Spleen (tissue), 11 donors: ENCODE results near the gene ERC2. TPM values are rescaled to one million over a fixed set of nuclear protein-coding genes. Genes with fewer than 3 reads are reported as not detected.

Experiments
- DNase-seq: peaks from one replicate; pipeline ENCODE4 v3.0.0-alpha.2; 2020
- H3K27ac ChIP-seq, 8 donors: fragments of 200-600 bp; sonication (generic) in 7 of 8; 1 replicate in 4 of 8; 2 replicates in 4 of 8; pipeline versions ENCODE4 v1.5.0 to v1.8.0; 2016 to 2021; ENCODE audit warnings: inconsistent platforms in 4 of 8, mild to moderate bottlenecking in 4 of 8, moderate library complexity in 1 of 8
- H3K27me3 ChIP-seq, 7 donors: fragments of 200-600 bp; sonication (generic) in 6 of 7; replicated peaks in 1 of 7; 1 replicate in 4 of 7; 2 replicates in 3 of 7; pipeline versions ENCODE4 v1.5.0 to v1.8.0; 2016 to 2021; ENCODE audit warnings: inconsistent platforms in 3 of 7, mild to moderate bottlenecking in 1 of 7
- H3K36me3 ChIP-seq, 6 donors: fragments of 200-600 bp; sonication (generic) in 5 of 6; 1 replicate in 4 of 6; 2 replicates in 2 of 6; pipeline versions ENCODE4 v1.5.0 to v1.8.0; 2016 to 2021; ENCODE audit warnings: inconsistent platforms in 2 of 6
- H3K4me1 ChIP-seq, 6 donors: fragments of 200-600 bp; sonication (generic) in 5 of 6; 1 replicate in 3 of 6; 2 replicates in 3 of 6; pipeline versions ENCODE4 v1.5.0 to v1.8.0; 2016 to 2021; ENCODE audit warnings: inconsistent platforms in 3 of 6
- H3K4me3 ChIP-seq, 8 donors: fragments of 200-600 bp; sonication (generic) in 7 of 8; 1 replicate in 4 of 8; 2 replicates in 4 of 8; pipeline versions ENCODE4 v1.5.0 to v1.8.0; 2016 to 2021; ENCODE audit warnings: inconsistent platforms in 4 of 8, mild to moderate bottlenecking in 4 of 8, moderate library complexity in 2 of 8
- H3K9me3 ChIP-seq, 8 donors: fragments of 200-600 bp; sonication (generic) in 7 of 8; 1 replicate in 4 of 8; 2 replicates in 4 of 8; pipeline versions ENCODE4 v1.5.0 to v1.8.0; 2016 to 2021; ENCODE audit warnings: inconsistent platforms in 4 of 8
- CTCF ChIP-seq, 11 experiments: fragments of 200-600 bp in 7 of 11; fragments of 450-650 bp in 4 of 11; sonication (generic) in 4 of 11; IDR thresholded peaks in 8 of 11; conservative IDR thresholded peaks in 3 of 11; 1 replicate in 7 of 11; 2 replicates in 4 of 11; pipeline versions ENCODE4 v1.4.0 to v1.8.0; 2016 to 2021; ENCODE audit warnings: antibody characterized with exemption in 11 of 11, inconsistent platforms in 4 of 11, mild to moderate bottlenecking in 1 of 11
- POLR2A ChIP-seq, 3 donors: fragments of 450-650 bp; IDR thresholded peaks; one replicate each; pipeline ENCODE4 v1.5.1; 2017; ENCODE audit warnings: antibody characterized with exemption in 3 of 3, mild to moderate bottlenecking in 1 of 3
- POLR2AphosphoS5 ChIP-seq, 3 donors: sonication (generic); formaldehyde crosslinking; IDR thresholded peaks; one replicate each; pipeline ENCODE4 v1.5.1; 2017; ENCODE audit warnings: antibody characterized with exemption in 3 of 3
- WGBS, 5 donors: extraction: QIAGEN DNeasy Blood & Tissue Kit in 3 of 5; methylation state at CpG; one replicate each; pipeline versions ENCODE4 v1.1.5 to v1.1.7; 2013 to 2018; 5-methylcytosine and 5-hydroxymethylcytosine counted together
- intact Hi-C: fragments of 100-400 bp; cut with DNase I; formaldehyde crosslinking; loops from one replicate; pipeline ENCODE4 v1.15.0; 2023; ENCODE audit warnings: low total_unique reads
- polyA plus RNA-seq, 3 donors: library from polyadenylated mRNA; stranded (reverse); fragments of 200-250 nt; gene quantifications; one replicate each; pipeline ENCODE4 v1.2.1, GENCODE V29; 2013
- total RNA-seq, 7 donors: library from RNA; depleted of rRNA in 3 of 7; stranded (reverse); fragments of >200 nt in 3 of 7; fragmentation: NEBNext Ultra II Directional in 4 of 7; extraction: Animal tissue kit (Norgen Biotek cat#: 25700) in 4 of 7; gene quantifications; one replicate each; pipeline versions ENCODE4 v1.1.0 to v1.2.1, GENCODE V29; 2016 to 2021
- donor health status: healthy with polysubstance abuse.
- donor health status: DM: no; HTN: no; CAD: no; lungs with moderate emphysema.
- donor health status: DM: no; HTN: no; CAD: no.
- donor health status: Bipolar disorder and iron deficiency.
- donor health status: healthy.
- donor health status: DM: no; HTN: no; CAD: no.
- donor health status: DM: yes; HTN: yes; CAD: no.

ERC2 gene
- total and polyA plus RNA-seq, 10 donors, result 0.04 to 4.9 (median 0.39) TPM

- 92 to 96% (median 95%) methylated on average over 3 of the region's 3 CpGs for WGBS, 5 donors
- intact Hi-C loops, result no loop called here
- Histone ChIP-seq H3K27me3 (no peaks in the 10 kb centered on the region), H3K4me1 (peaks cover 0 to 7% (median 0%) of the 10 kb centered on the region in 6 donors), H3K27ac (no peak overlapping the region), H3K36me3 (no peaks in the 10 kb centered on the region), H3K9me3 (no peaks in the 10 kb centered on the region), H3K4me3 (no peak overlapping the region)
- TF ChIP-seq POLR2A (IDR thresholded peaks at IDR 0.05) (no peak), CTCF (IDR thresholded peaks at IDR 0.05 in 8 of 11, conservative IDR thresholded peaks at IDR 0.05 in 3 of 11) (no peak), POLR2AphosphoS5 (IDR thresholded peaks at IDR 0.05) (no peak)
- no peak for DNase-seq
Measured at GRCh38 chr3:56318891-56319290, 149.4 kb downstream of the ERC2 start.

- intact Hi-C loops, result no loop called here
- 79 to 96% (median 86%) methylated on average over 3 of the region's 3 CpGs for WGBS, 5 donors
- Histone ChIP-seq H3K4me3 (no peak overlapping the region), H3K36me3 (no peaks in the 10 kb centered on the region), H3K27ac (no peak overlapping the region), H3K4me1 (peaks cover 0 to 7% (median 0%) of the 10 kb centered on the region in 6 donors), H3K27me3 (no peaks in the 10 kb centered on the region), H3K9me3 (no peaks in the 10 kb centered on the region)
- no peak for TF ChIP-seq POLR2AphosphoS5 (IDR thresholded peaks at IDR 0.05)
- no peak for TF ChIP-seq POLR2A (IDR thresholded peaks at IDR 0.05)
- TF ChIP-seq CTCF (IDR thresholded peaks at IDR 0.05 in 8 of 11, conservative IDR thresholded peaks at IDR 0.05 in 3 of 11), result no peak
- no peak for DNase-seq
Measured at GRCh38 chr3:56316944-56317343, 151.3 kb downstream of the ERC2 start.

GRCh38 chr3:56314842-56315241 lies 153.4 kb downstream of the ERC2 start:
- Histone ChIP-seq H3K4me3 (no peak overlapping the region), H3K27ac (no peak overlapping the region), H3K9me3 (no peaks in the 10 kb centered on the region), H3K4me1 (no peaks in the 10 kb centered on the region), H3K27me3 (no peaks in the 10 kb centered on the region), H3K36me3 (no peaks in the 10 kb centered on the region)
- TF ChIP-seq POLR2AphosphoS5 (IDR thresholded peaks at IDR 0.05) (no peak), POLR2A (IDR thresholded peaks at IDR 0.05) (no peak), CTCF (IDR thresholded peaks at IDR 0.05 in 8 of 11, conservative IDR thresholded peaks at IDR 0.05 in 3 of 11) (no peak)
- 77 to 86% (median 83%) methylated on average over 5 of the region's 5 CpGs for WGBS, 5 donors
- no peak for DNase-seq
- intact Hi-C loops, result no loop called here

GRCh38 chr3:56309465-56309864 lies 158.8 kb downstream of the ERC2 start:
- WGBS, 5 donors, result 70 to 86% (median 75%) methylated on average over 3 of the region's 3 CpGs
- DNase-seq, result no peak
- Histone ChIP-seq H3K27me3 (no peaks in the 10 kb centered on the region), H3K4me1 (no peaks in the 10 kb centered on the region), H3K27ac (no peak overlapping the region), H3K36me3 (no peaks in the 10 kb centered on the region), H3K9me3 (no peaks in the 10 kb centered on the region), H3K4me3 (no peak overlapping the region)
- TF ChIP-seq POLR2A (IDR thresholded peaks at IDR 0.05) (no peak), POLR2AphosphoS5 (IDR thresholded peaks at IDR 0.05) (no peak), CTCF (IDR thresholded peaks at IDR 0.05 in 8 of 11, conservative IDR thresholded peaks at IDR 0.05 in 3 of 11) (no peak)
- intact Hi-C loops, result no loop called here
